ENCODE data around the gene AOPEP. TPM values are rescaled to one million over a fixed set of nuclear protein-coding genes. Genes with fewer than 3 reads are reported as not detected.

The AOPEP gene
- total RNA-seq, 2 experiments from 2014 or later = 6.9 to 7.0 TPM

GRCh38 chr9:95090023-95090791 is 363.7 kb downstream of the AOPEP start:
- no peaks in the 10 kb centered on the region for H3K27me3 ChIP-seq (ENCODE audit: control insufficient read depth in 1 of 2, insufficient read depth in 2 of 2, low read length in 2 of 2)
- H3K36me3 ChIP-seq (ENCODE audit: insufficient read depth, low read length) = no peaks in the 10 kb centered on the region
- H3K4me1 Mint-ChIP-seq (ENCODE audit: low read depth) = peaks cover 21% of the 10 kb centered on the region
- intact Hi-C loops (cut with DNase I, micrococcal nuclease) = no loop called here
- H3K4me3 ChIP-seq (ENCODE audit: low read length) = no peak overlapping the region
- no peak overlapping the region for H3K4me3 Mint-ChIP-seq
- no peak overlapping the region for H3K27ac ChIP-seq (ENCODE audit: low read depth in 1 of 2, low read length in 2 of 2)
- no peaks in the 10 kb centered on the region for H3K9me3 ChIP-seq (ENCODE audit: control insufficient read depth in 1 of 2, insufficient read depth in 1 of 2, low read length in 2 of 2)
- DNase-seq = no peak
- ATAC-seq (ENCODE audit: poor library complexity) = no peak
- CTCF ChIA-PET = no interaction called here
- no peaks in the 10 kb centered on the region for H3K9me3 Mint-ChIP-seq
- POLR2A ChIA-PET = no interaction called here
- peaks cover 5% of the 10 kb centered on the region for H3K36me3 Mint-ChIP-seq (ENCODE audit: low read depth)
- H3K4me1 ChIP-seq (ENCODE audit: insufficient read depth, low read length) = peaks cover 12% of the 10 kb centered on the region
- H3K27me3 Mint-ChIP-seq = no peaks in the 10 kb centered on the region
- no peak for TF ChIP-seq CTCF (IDR thresholded peaks at IDR 0.05)
- no peak overlapping the region for H3K27ac Mint-ChIP-seq

GRCh38 chr9:95090871-95091577 is 364.5 kb downstream of the AOPEP start:
- DNase-seq (no peak), ATAC-seq (ENCODE audit: poor library complexity) (no peak)
- Histone ChIP-seq H3K27ac (ENCODE audit: low read depth in 1 of 2, low read length in 2 of 2) (no peak overlapping the region), H3K4me3 (ENCODE audit: low read length) (no peak overlapping the region), H3K4me1 (ENCODE audit: insufficient read depth, low read length) (peaks cover 12% of the 10 kb centered on the region), H3K9me3 (ENCODE audit: control insufficient read depth in 1 of 2, insufficient read depth in 1 of 2, low read length in 2 of 2) (no peaks in the 10 kb centered on the region), H3K27me3 (ENCODE audit: control insufficient read depth in 1 of 2, insufficient read depth in 2 of 2, low read length in 2 of 2) (no peaks in the 10 kb centered on the region), H3K36me3 (ENCODE audit: insufficient read depth, low read length) (no peaks in the 10 kb centered on the region)
- POLR2A ChIA-PET = no interaction called here
- peaks cover 21% of the 10 kb centered on the region for H3K4me1 Mint-ChIP-seq (ENCODE audit: low read depth)
- no peaks in the 10 kb centered on the region for H3K27me3 Mint-ChIP-seq
- intact Hi-C loops (cut with DNase I, micrococcal nuclease) = no loop called here
- no peak overlapping the region for H3K4me3 Mint-ChIP-seq
- TF ChIP-seq CTCF (IDR thresholded peaks at IDR 0.05) = no peak
- no peak overlapping the region for H3K27ac Mint-ChIP-seq
- no peaks in the 10 kb centered on the region for H3K9me3 Mint-ChIP-seq
- peaks cover 5% of the 10 kb centered on the region for H3K36me3 Mint-ChIP-seq (ENCODE audit: low read depth)
- CTCF ChIA-PET = no interaction called here

- Histone ChIP-seq H3K36me3 (ENCODE audit: insufficient read depth, low read length) (no peaks in the 10 kb centered on the region), H3K27me3 (ENCODE audit: control insufficient read depth in 1 of 2, insufficient read depth in 2 of 2, low read length in 2 of 2) (no peaks in the 10 kb centered on the region), H3K27ac (ENCODE audit: low read depth in 1 of 2, low read length in 2 of 2) (no peak overlapping the region), H3K4me3 (ENCODE audit: low read length) (no peak overlapping the region), H3K4me1 (ENCODE audit: insufficient read depth, low read length) (peaks cover 12% of the 10 kb centered on the region), H3K9me3 (ENCODE audit: control insufficient read depth in 1 of 2, insufficient read depth in 1 of 2, low read length in 2 of 2) (no peaks in the 10 kb centered on the region)
- intact Hi-C loops (cut with DNase I, micrococcal nuclease) = no loop called here
- Mint-ChIP-seq H3K9me3 (no peaks in the 10 kb centered on the region), H3K4me3 (no peak overlapping the region), H3K27me3 (no peaks in the 10 kb centered on the region), H3K27ac (no peak overlapping the region), H3K4me1 (ENCODE audit: low read depth) (peaks cover 21% of the 10 kb centered on the region), H3K36me3 (ENCODE audit: low read depth) (peaks cover 5% of the 10 kb centered on the region)
- CTCF ChIA-PET = no interaction called here
- POLR2A ChIA-PET = no interaction called here
- ATAC-seq (ENCODE audit: poor library complexity) = no peak
- no peak for DNase-seq
- no peak for TF ChIP-seq CTCF (IDR thresholded peaks at IDR 0.05)
Measured at GRCh38 chr9:95091601-95092261, 365.2 kb downstream of the AOPEP start.

Data from CD4-positive, alpha-beta T cell (primary cell).